NCI-H460 (cell line): ENCODE data around the gene ZC3HAV1L. TPM values are rescaled to one million over a fixed set of nuclear protein-coding genes. Genes with fewer than 3 reads are reported as not detected.
"Not testable (repeated sequence)": the region's sequence is repeated elsewhere in the genome, so short reads cannot be mapped to it uniquely, and the experiment has no call there.

Experiments used
- DNase-seq: peaks from one replicate; pipeline ENCODE4 v3.0.0-alpha.2; 2016; ENCODE audit warnings: low read depth; ENCODE audit errors: extremely low read depth
- total RNA-seq: library from RNA; depleted of rRNA; stranded (reverse); fragments of >200 nt; shearing (Covaris generic); gene quantifications from 2 replicates; pipeline ENCODE4 v1.2.3, GENCODE V29; 2014

Gene ZC3HAV1L
- total RNA-seq, 1 experiment from 2014 or later = 11.4 TPM

DNA sequence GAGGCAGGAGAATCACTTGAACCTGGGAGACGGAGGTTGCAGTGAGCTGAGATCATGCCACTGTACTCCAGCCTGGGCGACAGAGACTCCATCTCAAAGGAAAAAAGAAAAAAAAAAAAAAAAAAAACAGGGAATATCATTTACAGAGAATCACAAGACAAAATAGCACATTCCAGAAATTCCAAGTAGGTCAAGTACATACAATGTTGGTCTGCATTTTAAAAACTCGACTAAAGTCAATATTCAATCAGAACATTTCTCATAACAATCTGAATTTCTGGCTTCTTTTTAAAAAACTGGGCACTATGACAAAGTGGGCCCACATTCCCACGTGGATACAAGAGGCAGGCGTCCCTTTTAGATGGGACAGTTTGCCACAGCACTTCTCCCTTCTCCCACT, 12.8 kb downstream of the ZC3HAV1L start:
- no peak for DNase-seq

GRCh38 chr7:139022286-139022685, 13.6 kb downstream of the ZC3HAV1L start:
- DNase-seq = no peak

DNA sequence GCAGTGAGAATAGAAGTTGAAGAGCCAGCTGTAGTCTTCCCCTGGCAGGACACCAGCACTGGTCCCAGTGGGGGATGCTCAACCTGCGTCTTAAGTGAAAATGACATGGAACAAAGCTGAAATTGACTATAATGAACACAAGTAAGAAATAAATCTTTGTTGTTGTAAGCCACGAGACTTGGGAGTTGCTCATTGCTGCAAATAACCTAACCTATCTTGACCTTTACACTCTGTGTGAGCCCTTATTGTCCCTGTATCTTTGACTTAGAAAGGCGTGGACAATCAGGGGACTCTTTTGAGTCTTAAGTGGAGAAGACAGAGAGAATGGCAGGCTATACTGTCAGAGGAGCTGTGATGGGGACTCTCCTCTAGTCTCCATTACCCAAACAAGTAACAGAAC, 16.9 kb downstream of the ZC3HAV1L start:
- no peak for DNase-seq

GRCh38 chr7:139016931-139017511, 18.8 kb downstream of the ZC3HAV1L start:
- DNase-seq = peak; percentile 68

DNA sequence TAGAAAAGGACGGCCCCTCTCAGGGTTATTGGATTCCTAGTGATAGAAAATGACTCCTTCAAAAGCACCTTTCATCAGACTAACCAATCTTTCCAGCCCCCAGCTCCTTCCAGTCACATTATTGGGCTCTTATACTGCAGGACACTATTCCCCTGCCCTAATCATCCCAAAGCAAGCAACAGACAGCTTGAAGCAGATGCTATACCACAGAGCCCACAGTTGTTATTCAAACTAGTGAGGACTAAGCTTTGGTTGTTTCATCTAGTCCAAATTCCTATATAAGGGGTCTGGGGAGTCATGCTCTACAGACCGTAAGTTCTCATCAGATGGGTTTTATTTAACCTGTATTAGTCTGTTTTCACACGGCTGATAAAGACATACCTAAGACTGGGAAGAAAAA, 24.5 kb downstream of the ZC3HAV1L start:
- no peak for DNase-seq

- DNase-seq = no peak
Measured at GRCh38 chr7:139004321-139005090, 31.3 kb downstream of the ZC3HAV1L start.

GRCh38 chr7:138999414-138999813, 36.4 kb downstream of the ZC3HAV1L start:
- DNase-seq = no peak

- DNase-seq = no peak
Measured at GRCh38 chr7:138992052-138992531, 43.8 kb downstream of the ZC3HAV1L start.

DNA sequence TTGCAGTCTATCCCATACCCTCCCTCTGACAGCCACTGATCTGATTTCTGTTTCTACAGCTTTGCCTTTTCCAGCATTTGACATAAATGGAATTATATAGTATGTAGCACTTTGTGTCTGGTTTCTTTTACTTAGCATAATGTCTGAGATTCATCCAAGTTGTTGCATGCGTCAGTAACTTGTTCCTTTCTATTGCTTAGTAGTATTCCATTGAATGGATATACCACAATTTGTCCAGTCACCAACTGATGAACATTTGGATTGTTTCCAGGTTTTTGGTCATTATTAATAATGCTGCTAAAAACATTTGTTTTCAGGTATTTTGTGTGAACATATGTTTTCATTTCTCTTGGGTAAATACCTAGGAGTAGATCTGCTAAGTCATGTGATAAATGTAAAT, 48.2 kb downstream of the ZC3HAV1L start:
- DNase-seq = no peak

DNA sequence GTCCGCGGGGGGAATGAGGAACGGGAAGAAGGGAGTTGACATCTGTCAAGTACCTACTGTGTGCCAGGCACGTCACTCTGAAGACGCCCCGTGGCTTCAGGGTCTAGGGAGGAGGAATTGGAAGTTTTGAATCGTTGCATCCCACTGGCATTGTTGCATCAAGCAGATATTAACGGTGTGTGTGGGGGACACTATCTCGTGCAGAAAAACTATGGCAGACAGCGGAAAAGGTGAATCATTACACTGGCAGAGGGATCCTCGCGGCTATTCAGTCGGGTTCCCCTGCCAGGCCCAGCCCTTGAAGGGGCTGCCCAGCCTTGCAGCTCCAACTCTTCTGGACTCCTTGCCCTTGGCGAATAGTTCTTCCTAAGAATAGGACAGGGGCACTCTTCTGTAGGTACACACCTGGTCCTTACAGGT, 53.6 kb downstream of the ZC3HAV1L start:
- DNase-seq = no peak

DNA sequence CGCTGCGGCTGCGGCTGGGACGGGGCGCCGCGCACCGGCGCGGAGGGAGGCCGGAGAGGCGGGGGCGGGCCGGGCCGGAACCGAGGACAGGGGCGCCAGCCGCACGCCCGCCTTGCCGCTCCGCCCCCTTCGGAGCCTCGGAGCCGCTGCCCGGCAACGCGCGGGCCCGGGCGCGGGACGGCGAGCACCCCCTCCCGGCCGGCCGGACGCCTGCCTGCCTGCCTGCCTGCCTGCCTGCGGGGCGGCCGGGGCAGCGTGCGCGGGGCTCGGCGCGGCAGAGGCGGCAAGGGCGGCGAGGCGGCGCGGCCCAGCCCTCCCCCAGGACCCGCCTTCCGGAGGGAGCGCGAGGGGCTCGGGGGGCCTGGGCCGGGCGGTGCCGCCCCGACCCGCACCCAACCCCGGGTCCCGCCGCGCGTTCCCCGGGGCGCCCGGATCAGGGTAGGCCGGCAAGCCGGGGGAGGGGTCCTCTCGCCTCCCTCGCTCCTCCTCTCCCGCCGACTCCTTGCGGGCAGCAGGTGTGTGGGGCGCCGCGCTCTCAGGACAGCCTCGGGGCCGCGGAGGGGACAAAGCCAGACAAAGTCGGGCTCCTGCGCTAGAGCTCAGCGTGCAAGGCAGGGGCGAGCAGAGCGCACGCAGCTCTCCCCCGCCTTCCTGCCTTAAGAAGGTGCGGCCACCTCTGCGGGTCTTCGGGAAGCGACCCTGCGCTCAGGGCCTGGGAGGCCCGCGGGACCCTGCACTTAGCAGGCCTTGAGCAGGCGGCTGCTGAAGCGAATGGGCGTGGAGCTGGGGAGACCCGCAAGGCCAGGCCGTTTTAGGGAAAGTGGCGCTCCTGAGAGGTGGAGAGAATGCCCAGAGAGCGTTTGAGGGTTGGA, 54.3 kb downstream of the ZC3HAV1L start, which contains the start of gene KIAA1549:
Gene KIAA1549 (minus strand): TSS at position 58 of the 872 bp plus-strand sequence. CDS start 120 bp downstream, outside the sequence.
- DNase-seq = peak; percentile 68

DNA sequence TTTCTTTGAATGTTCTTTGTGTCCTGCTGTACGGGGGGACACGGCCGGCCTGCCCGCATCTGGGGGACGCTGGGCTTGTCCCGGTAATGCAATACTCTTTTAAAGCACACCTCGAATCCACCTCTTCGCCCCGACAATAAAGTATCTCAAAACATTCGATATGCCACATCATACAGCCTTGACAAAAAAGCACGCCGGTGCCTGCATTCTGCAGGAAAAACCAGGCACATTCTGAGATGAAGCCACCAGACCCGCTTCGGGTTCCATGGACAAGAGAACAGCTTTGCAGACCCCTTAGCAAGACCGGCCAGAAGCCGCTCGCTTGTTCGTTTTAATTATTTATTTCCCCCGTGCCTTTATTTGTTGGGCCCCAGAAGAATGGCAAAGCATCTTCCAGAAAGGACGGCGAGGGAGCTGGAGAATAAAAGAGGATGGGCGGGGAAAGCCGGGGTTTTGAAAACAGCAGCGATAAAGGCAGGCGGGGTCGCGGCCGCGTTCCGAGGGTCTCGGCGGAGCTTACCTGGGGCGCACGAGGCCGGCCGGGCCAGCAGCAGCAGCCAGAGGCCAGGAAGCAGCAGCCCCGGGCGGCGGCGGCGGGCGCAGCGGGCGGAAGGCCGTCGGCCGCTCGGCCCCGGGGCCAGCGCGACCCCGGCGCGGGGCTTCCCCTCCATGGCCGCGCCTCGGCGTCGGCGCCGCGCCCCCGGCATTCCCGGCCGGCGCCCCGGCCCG, 55.1 kb downstream of the ZC3HAV1L start:
- DNase-seq = no peak

- no peak for DNase-seq
Measured at GRCh38 chr7:138979988-138980562, 55.8 kb downstream of the ZC3HAV1L start.

GRCh38 chr7:138979226-138979979, 56.4 kb downstream of the ZC3HAV1L start:
- DNase-seq = no peak

GRCh38 chr7:138978541-138979184, 57.2 kb downstream of the ZC3HAV1L start:
- DNase-seq = no peak

DNA sequence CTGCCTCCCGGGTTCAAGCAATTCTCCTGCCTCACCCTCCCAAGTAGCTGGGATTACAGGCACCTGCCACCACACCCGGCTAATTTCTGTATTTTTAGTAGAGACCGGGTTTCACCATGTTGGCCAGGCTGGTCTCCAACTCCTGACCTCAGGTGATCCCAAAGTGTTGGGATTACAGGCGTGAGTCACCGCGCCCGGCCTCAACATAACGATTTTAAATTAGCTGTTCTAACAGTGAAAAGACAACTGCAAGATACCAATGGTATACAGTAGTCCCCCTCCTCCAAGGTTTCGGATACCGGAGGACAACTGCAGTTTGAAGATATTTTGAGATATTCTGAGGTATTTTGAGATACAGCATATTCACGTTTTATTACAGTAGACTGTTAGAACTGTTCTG, 59.7 kb downstream of the ZC3HAV1L start:
- DNase-seq = not testable (repeated sequence)
